Measurements from ENCODE around the gene PTPRK.

Gene PTPRK

DNA sequence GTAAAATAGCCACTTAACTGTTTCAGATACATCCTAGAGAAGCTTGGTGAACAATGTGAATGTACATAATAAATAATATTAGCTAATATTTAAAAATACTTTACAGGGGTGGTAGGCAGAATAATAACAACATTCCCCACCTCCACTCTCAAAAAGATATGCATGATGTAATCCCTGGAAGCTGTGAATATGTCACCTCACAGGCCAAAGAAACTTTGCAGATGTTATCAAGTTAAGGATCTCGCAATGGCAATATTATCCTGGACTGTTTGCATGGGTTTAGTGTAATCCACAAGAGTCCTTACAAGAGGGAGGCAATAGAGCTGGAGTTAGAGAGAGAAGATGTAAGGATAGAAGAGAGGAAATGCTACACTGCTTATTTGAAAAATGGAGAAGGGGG is 7.0 kb upstream of the PTPRK start:
- TF ChIP-seq YY1 (IDR thresholded peaks at IDR 0.05; ENCODE audit: low read depth) (no peak), CEBPB (IDR thresholded peaks at IDR 0.05) (no peak), TEAD4 (IDR thresholded peaks at IDR 0.05) (no peak), CREB1 (IDR thresholded peaks at IDR 0.05; ENCODE audit: low read depth) (no peak), NFIC (IDR thresholded peaks at IDR 0.05) (no peak), EGR1 (IDR thresholded peaks at IDR 0.05) (no peak), FOXM1 (IDR thresholded peaks at IDR 0.05; ENCODE audit: borderline replicate concordance, low read depth) (no peak)
- TF ChIP-seq, protein P1, sequence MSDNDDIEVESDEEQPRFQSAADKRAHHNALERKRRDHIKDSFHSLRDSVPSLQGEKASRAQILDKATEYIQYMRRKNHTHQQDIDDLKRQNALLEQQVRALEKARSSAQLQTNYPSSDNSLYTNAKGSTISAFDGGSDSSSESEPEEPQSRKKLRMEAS (IDR thresholded peaks at IDR 0.05), result no peak

DNA sequence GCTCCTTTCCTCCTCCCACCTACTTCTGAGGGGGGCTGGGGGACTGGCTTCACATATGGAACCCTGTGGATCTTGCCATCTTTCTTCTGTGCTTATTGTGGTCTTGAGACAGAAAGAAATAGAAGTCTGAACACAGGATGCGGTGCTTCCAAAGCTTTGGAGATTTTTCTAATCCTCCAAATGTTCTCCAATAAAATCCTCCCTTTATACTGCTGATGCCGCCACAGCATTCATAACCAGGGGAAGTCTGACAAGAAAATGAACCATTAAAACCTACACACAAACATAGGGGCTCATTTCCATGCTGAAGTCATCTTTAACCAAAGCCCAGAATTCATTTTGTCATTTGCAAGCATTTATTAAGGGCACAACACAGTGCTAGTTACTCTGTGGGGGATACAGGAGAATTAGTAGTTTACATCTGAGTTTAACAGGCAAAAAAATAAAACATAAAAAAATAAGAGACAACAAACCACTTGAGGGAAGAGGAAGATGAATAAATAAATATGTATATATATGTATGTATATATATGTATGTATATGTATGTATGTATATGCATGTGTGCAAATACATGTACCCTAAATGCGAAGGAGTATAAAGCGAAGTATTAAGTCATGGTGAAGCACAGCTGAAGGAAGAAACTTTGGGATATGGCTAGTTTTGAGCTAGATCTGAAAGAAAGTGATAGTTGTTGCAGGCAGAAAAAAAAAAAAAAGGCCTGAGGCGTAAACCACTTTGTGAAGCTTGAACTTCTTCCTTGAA is 5.9 kb upstream of the PTPRK start:
- TF ChIP-seq TAF1 (IDR thresholded peaks at IDR 0.05; ENCODE audit: low read depth) (no peak), EGR1 (IDR thresholded peaks at IDR 0.05) (no peak), CEBPB (IDR thresholded peaks at IDR 0.05) (no peak), YY1 (IDR thresholded peaks at IDR 0.05; ENCODE audit: low read depth) (no peak), TEAD4 (IDR thresholded peaks at IDR 0.05) (no peak), EP300 (IDR thresholded peaks at IDR 0.05; ENCODE audit: borderline replicate concordance) (no peak), CREB1 (IDR thresholded peaks at IDR 0.05; ENCODE audit: low read depth) (no peak), RAD21 (IDR thresholded peaks at IDR 0.05; ENCODE audit: low read depth) (no peak), TCF12 (IDR thresholded peaks at IDR 0.05; ENCODE audit: low read depth) (no peak), ZBTB7A (IDR thresholded peaks at IDR 0.05; ENCODE audit: low read depth) (no peak), USF1 (IDR thresholded peaks at IDR 0.05) (no peak), FOXM1 (IDR thresholded peaks at IDR 0.05; ENCODE audit: borderline replicate concordance, low read depth) (no peak), NFIC (IDR thresholded peaks at IDR 0.05) (no peak)
- TF ChIP-seq, protein P2, sequence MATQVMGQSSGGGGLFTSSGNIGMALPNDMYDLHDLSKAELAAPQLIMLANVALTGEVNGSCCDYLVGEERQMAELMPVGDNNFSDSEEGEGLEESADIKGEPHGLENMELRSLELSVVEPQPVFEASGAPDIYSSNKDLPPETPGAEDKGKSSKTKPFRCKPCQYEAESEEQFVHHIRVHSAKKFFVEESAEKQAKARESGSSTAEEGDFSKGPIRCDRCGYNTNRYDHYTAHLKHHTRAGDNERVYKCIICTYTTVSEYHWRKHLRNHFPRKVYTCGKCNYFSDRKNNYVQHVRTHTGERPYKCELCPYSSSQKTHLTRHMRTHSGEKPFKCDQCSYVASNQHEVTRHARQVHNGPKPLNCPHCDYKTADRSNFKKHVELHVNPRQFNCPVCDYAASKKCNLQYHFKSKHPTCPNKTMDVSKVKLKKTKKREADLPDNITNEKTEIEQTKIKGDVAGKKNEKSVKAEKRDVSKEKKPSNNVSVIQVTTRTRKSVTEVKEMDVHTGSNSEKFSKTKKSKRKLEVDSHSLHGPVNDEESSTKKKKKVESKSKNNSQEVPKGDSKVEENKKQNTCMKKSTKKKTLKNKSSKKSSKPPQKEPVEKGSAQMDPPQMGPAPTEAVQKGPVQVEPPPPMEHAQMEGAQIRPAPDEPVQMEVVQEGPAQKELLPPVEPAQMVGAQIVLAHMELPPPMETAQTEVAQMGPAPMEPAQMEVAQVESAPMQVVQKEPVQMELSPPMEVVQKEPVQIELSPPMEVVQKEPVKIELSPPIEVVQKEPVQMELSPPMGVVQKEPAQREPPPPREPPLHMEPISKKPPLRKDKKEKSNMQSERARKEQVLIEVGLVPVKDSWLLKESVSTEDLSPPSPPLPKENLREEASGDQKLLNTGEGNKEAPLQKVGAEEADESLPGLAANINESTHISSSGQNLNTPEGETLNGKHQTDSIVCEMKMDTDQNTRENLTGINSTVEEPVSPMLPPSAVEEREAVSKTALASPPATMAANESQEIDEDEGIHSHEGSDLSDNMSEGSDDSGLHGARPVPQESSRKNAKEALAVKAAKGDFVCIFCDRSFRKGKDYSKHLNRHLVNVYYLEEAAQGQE (IDR thresholded peaks at IDR 0.05; ENCODE audit: low read depth), result no peak
- TF ChIP-seq, protein P1 (IDR thresholded peaks at IDR 0.05), result no peak

GRCh38 chr6:128525406-128525805 is 5.0 kb upstream of the PTPRK start:
- TF ChIP-seq FOXM1 (IDR thresholded peaks at IDR 0.05; ENCODE audit: borderline replicate concordance, low read depth) (no peak), CEBPB (IDR thresholded peaks at IDR 0.05) (no peak), NFIC (IDR thresholded peaks at IDR 0.05) (no peak), EGR1 (IDR thresholded peaks at IDR 0.05) (no peak), CREB1 (IDR thresholded peaks at IDR 0.05; ENCODE audit: low read depth) (no peak), TCF12 (IDR thresholded peaks at IDR 0.05; ENCODE audit: low read depth) (no peak), USF1 (IDR thresholded peaks at IDR 0.05) (no peak), ZBTB7A (IDR thresholded peaks at IDR 0.05; ENCODE audit: low read depth) (no peak), EP300 (IDR thresholded peaks at IDR 0.05; ENCODE audit: borderline replicate concordance) (no peak), TAF1 (IDR thresholded peaks at IDR 0.05; ENCODE audit: low read depth) (no peak), YY1 (IDR thresholded peaks at IDR 0.05; ENCODE audit: low read depth) (no peak), RAD21 (IDR thresholded peaks at IDR 0.05; ENCODE audit: low read depth) (no peak), TEAD4 (IDR thresholded peaks at IDR 0.05) (no peak)
- TF ChIP-seq, protein P2 (IDR thresholded peaks at IDR 0.05; ENCODE audit: low read depth), result no peak
- TF ChIP-seq, protein P1 (IDR thresholded peaks at IDR 0.05), result no peak

DNA sequence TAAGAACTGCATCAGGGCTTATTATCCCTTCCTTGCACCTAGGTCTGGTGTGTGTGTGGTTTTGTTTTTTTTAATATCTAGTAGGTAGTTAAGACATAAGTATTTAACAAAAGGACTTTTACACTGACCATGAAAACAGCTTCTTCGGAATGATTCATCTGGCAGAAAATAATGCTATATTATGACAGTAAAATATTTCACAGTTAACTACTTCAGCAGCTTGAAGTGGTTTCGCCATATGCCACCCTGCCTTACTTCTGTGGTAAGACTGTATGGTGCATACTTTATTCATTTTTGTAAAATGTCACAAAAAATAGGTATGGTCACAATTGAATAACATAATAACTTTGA is 858 bp upstream of the PTPRK start:
- no peak for TF ChIP-seq TCF12 (IDR thresholded peaks at IDR 0.05; ENCODE audit: low read depth)
- TF ChIP-seq, protein P2 (IDR thresholded peaks at IDR 0.05; ENCODE audit: low read depth), result no peak

Data from Ishikawa (cell line).